DMS 273 (cell line): ENCODE data around the gene CDH22.

ENCODE experiments used
- DNase-seq: peaks from one replicate; lab custom pipeline; 2025; ENCODE audit not compliant: unreplicated experiment; lab: John Stamatoyannopoulos, UW

CDH22 gene

GRCh38 chr20:46127396-46128010, 180.8 kb downstream of the CDH22 start:
- DNase-seq, result no peak

GRCh38 chr20:46126440-46127056, 181.8 kb downstream of the CDH22 start:
- DNase-seq, result no peak
